HepG2 (cell line): ENCODE data around the gene IRS1. TPM values are rescaled to one million over a fixed set of nuclear protein-coding genes. Genes with fewer than 3 reads are reported as not detected.

Experiments
- ATAC-seq: fragments of 200-7000 bp; cut with Tn5 transposase; 3 replicates; pipeline ENCODE4 v1.9.1; 2020; ENCODE audit warnings: mild to moderate bottlenecking, moderate library complexity
- BruUV-seq: library from RNA; stranded (reverse); fragments of 400-500 nt; replicated peaks from 2 replicates; lab custom pipeline; 2021; lab: Mats Ljungman, UMichigan
- CTCF ChIA-PET: fragments of 300-600 bp; formaldehyde crosslinking; extraction: SDS; loops from one replicate; lab custom pipeline; 2021; ENCODE audit warnings: low total read pairs, inconsistent platforms, low intra/inter-chr PET ratio; lab: Yijun Ruan, JAX
- POLR2A ChIA-PET: fragments of 350-600 bp; sonication (Branson Sonifier 250); formaldehyde crosslinking; loops from one replicate; lab custom pipeline; 2020; ENCODE audit warnings: antibody characterized with exemption, inconsistent platforms; lab: Yijun Ruan, JAX
- DNase-seq: peaks from one replicate; pipeline ENCODE4 v3.0.0-alpha.2; 2015; ENCODE audit warnings: low spot score
- FAIRE-seq: peaks from 3 replicates; lab custom pipeline; 2011; peaks lifted over from hg19 to GRCh38; lab: Jason Lieb, UNC
- H2AFZ ChIP-seq: one replicate; pipeline ENCODE4 v1.6.1; 2011; ENCODE audit warnings: low read length, inconsistent platforms
- H3K27ac ChIP-seq: fragments of 300-600 bp; 3 replicates; pipeline ENCODE4 v1.8.0; 2011; ENCODE audit warnings: mixed run types, mild to moderate bottlenecking, mixed read lengths, low read length, inconsistent platforms; ENCODE audit not compliant: insufficient read depth; ENCODE audit errors: extremely low read length
- H3K27me3 ChIP-seq, 2 experiments: fragments of 200-600 bp in 1 of 2; 2 replicates in 1 of 2; 3 replicates in 1 of 2; pipeline versions ENCODE4 v1.6.0 to v1.8.0; 2011; ENCODE audit warnings: low read length in 2 of 2, mild to moderate bottlenecking in 2 of 2, moderate library complexity in 2 of 2, inconsistent platforms in 1 of 2; ENCODE audit not compliant: insufficient read depth in 2 of 2, control insufficient read depth in 1 of 2
- H3K36me3 ChIP-seq, 2 experiments: fragments of 200-600 bp in 1 of 2; replicated peaks in 1 of 2; 2 replicates in 1 of 2; 3 replicates in 1 of 2; pipeline versions ENCODE4 v1.5.1 to v1.8.0; 2011; ENCODE audit warnings: low read length in 2 of 2, inconsistent platforms in 1 of 2; ENCODE audit not compliant: insufficient read depth in 2 of 2, control insufficient read depth in 1 of 2
- H3K4me1 ChIP-seq: 2 replicates; pipeline ENCODE4 v1.5.1; 2012; ENCODE audit warnings: low read length, inconsistent platforms; ENCODE audit not compliant: insufficient read depth
- H3K4me2 ChIP-seq: 2 replicates; pipeline ENCODE4 v1.6.0; 2011; ENCODE audit warnings: low read depth, low read length, inconsistent platforms
- H3K4me3 ChIP-seq, 3 experiments: fragments of 200-600 bp in 1 of 3; sonication (generic), shearing (Covaris generic) in 1 of 3; replicated peaks in 1 of 3; 2 replicates each; pipeline ENCODE4 v1.5.1; 2011 to 2016; ENCODE audit warnings: low read length in 3 of 3, inconsistent platforms in 2 of 3, low read depth in 2 of 3, mild to moderate bottlenecking in 2 of 3, control low read depth in 1 of 3, mixed read lengths in 1 of 3; ENCODE audit not compliant: insufficient read depth in 1 of 3
- H3K79me2 ChIP-seq: one replicate; pipeline ENCODE4 v1.6.1; 2011; ENCODE audit warnings: low read length, inconsistent platforms; ENCODE audit not compliant: insufficient read depth
- H3K9ac ChIP-seq: 2 replicates; pipeline ENCODE4 v1.6.0; 2011; ENCODE audit warnings: mild to moderate bottlenecking, low read depth, low read length, inconsistent platforms; ENCODE audit not compliant: insufficient read depth
- H3K9me3 ChIP-seq: 2 replicates; pipeline ENCODE4 v1.5.1; 2012; ENCODE audit warnings: mild to moderate bottlenecking, low read length
- H4K20me1 ChIP-seq: 2 replicates; pipeline ENCODE4 v1.6.0; 2011; ENCODE audit warnings: inconsistent platforms, mild to moderate bottlenecking, low read length, moderate library complexity; ENCODE audit not compliant: insufficient read depth
- ETV5 ChIP-seq: IDR thresholded peaks from 2 replicates; pipeline ENCODE4 v1.6.1; 2018; ENCODE audit warnings: missing biosample characterization, missing genetic modification reagents, inconsistent platforms, borderline replicate concordance
- HDAC1 ChIP-seq: sonication (generic); formaldehyde crosslinking; IDR thresholded peaks from 2 replicates; pipeline ENCODE4 v1.5.1; 2020; ENCODE audit warnings: mild to moderate bottlenecking, missing genetic modification reagents
- HIC2 ChIP-seq: sonication (generic); formaldehyde crosslinking; IDR thresholded peaks from 2 replicates; pipeline ENCODE4 v1.9.0; 2022; ENCODE audit warnings: low read depth, missing genetic modification reagents
- HIVEP1 ChIP-seq: sonication (generic); formaldehyde crosslinking; IDR thresholded peaks from 2 replicates; pipeline ENCODE4 v1.4.0; 2020; ENCODE audit warnings: mild to moderate bottlenecking, missing genetic modification reagents
- KDM2A ChIP-seq: sonication (generic); formaldehyde crosslinking; IDR thresholded peaks from 2 replicates; pipeline ENCODE4 v1.4.0; 2020; ENCODE audit warnings: low read depth, missing genetic modification reagents, borderline replicate concordance
- KDM5B ChIP-seq: sonication (generic); formaldehyde crosslinking; IDR thresholded peaks from 2 replicates; pipeline ENCODE4 v1.4.0; 2020; ENCODE audit warnings: missing genetic modification reagents, mild to moderate bottlenecking, borderline replicate concordance
- MAFG ChIP-seq: sonication (generic); formaldehyde crosslinking; IDR thresholded peaks from 2 replicates; pipeline ENCODE4 v1.5.1; 2020; ENCODE audit warnings: mild to moderate bottlenecking, missing genetic modification reagents
- MLLT10 ChIP-seq: sonication (generic); formaldehyde crosslinking; IDR thresholded peaks from 2 replicates; pipeline ENCODE4 v1.4.0; 2020; ENCODE audit warnings: missing genetic modification reagents
- NCOA2 ChIP-seq: sonication (generic); formaldehyde crosslinking; IDR thresholded peaks from 2 replicates; pipeline ENCODE4 v1.8.0; 2022; ENCODE audit warnings: inconsistent platforms
- PRPF4 ChIP-seq: fragments of 200-400 bp; formaldehyde crosslinking; IDR thresholded peaks from 2 replicates; pipeline ENCODE4 v1.6.1; 2016; ENCODE audit warnings: low read length, low read depth; ENCODE audit not compliant: poor library complexity, severe bottlenecking
- RERE ChIP-seq: IDR thresholded peaks from 2 replicates; pipeline ENCODE4 v1.6.1; 2016; ENCODE audit warnings: low read depth, missing genetic modification reagents, missing compliant biosample characterization
- SCMH1 ChIP-seq: sonication (generic); formaldehyde crosslinking; IDR thresholded peaks from 2 replicates; pipeline ENCODE4 v1.9.0; 2021; ENCODE audit warnings: missing genetic modification reagents, mild to moderate bottlenecking, borderline replicate concordance
- SOX5 ChIP-seq: IDR thresholded peaks from 2 replicates; pipeline ENCODE4 v1.6.1; 2016; ENCODE audit warnings: borderline replicate concordance
- ZKSCAN5 ChIP-seq: sonication (generic); formaldehyde crosslinking; IDR thresholded peaks from 2 replicates; pipeline ENCODE4 v1.5.1; 2020; ENCODE audit warnings: mild to moderate bottlenecking, missing genetic modification reagents
- WGBS: methylation state at CpG from one replicate; pipeline ENCODE4 v1.1.6; 2017; ENCODE audit warnings: low lambda C conversion rate; 5-methylcytosine and 5-hydroxymethylcytosine counted together
- in situ Hi-C: cut with HindIII; loops from 2 replicates; pipeline ENCODE4 v1.10.0; 2017; ENCODE audit warnings: low pct_unique_long_range_greater_than_20kb; ENCODE audit not compliant: extremely low pct_ligation_motif_present
- intact Hi-C: fragments of 100-400 bp; cut with micrococcal nuclease; formaldehyde crosslinking; loops from one replicate; pipeline ENCODE4 v1.10.0; 2022; ENCODE audit not compliant: unreplicated experiment
- polyA plus RNA-seq, 8 experiments: library from polyadenylated mRNA; depleted of rRNA in 3 of 8; stranded (reverse) in 7 of 8; unstranded in 1 of 8; fragments of >200 nt; fragmentation: Illumina TruSeq in 4 of 8; extraction: Trizol in 4 of 8; gene quantifications; 2 replicates each; pipeline versions ENCODE4 v1.2.1 to v1.2.3, GENCODE V29; 2011 to 2016; ENCODE audit warnings: low read depth in 4 of 8, missing spikeins in 1 of 8, mixed read lengths in 1 of 8; ENCODE audit not compliant: insufficient read depth in 1 of 8
- total RNA-seq, 5 experiments: library from RNA; depleted of rRNA; stranded (reverse); fragments of >200 nt; fragmentation: Illumina TruSeq; extraction: Trizol; gene quantifications; 2 replicates each; pipeline ENCODE4 v1.2.3, GENCODE V29; 2016; ENCODE audit warnings: low read depth in 1 of 5
- TF ChIP-seq, protein P1 (sequence below): sonication (generic); formaldehyde crosslinking; IDR thresholded peaks from 2 replicates; pipeline ENCODE4 v1.5.0; 2020; ENCODE audit warnings: missing genetic modification reagents

IRS1 gene
- total and polyA plus RNA-seq, 2 of the 13 experiments (the other 11 are each of a cell fraction or from before 2014, with no cell fraction given), result 8.7 to 9.0 TPM

DNA sequence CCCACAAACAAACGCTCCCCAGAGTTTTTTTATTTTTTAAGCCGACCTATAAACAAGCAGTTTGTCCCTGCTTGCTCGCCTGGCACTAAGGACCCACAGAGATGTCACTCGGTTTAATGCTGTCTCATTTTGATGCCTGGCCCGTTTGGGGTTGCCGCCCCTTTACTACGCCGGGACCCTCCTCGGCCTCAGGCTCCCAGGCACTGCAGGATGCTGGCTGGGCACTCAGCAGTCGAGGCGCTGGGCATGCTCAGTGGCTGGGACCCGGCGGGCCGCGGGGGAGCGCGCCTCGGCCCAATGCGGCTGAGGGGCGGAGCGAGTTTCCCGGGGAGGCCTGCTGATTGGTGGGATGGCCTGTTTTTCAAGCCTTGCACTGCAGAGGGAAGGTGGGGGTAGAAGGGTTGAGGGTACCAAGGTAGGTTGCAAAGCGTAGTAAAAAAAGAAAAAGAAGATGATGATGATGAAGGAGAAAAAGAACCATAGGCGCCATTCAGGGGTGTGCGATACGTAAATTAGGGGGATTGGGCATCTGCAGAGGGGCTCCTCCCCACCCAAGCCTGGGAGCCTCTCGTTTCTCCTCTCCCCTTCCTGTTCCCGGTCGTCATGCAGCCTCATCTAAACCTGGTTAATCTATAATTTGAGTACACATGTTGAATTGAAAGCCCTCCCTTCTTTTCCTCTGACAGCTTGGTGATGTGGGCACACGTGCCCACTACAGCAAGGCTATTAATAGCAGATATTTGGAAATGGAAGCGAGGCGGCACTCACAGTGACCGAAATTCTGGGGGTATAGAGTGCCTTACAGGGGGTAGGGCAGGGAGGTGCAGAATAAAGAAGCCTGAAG is 1.5 kb upstream of the IRS1 start:
- FAIRE-seq, result peak; percentile 32
- ATAC-seq, result peak; percentile 75
- peak; percentile 86 for TF ChIP-seq KDM5B (CRISPR knock-in tag)
- TF ChIP-seq HIC2, result peak; percentile 55; the same call in 1 of the 2 replicates
- 0 out of 2 replicates have a peak, but pooled peaks have one; percentile 5 for TF ChIP-seq ETV5
- TF ChIP-seq SCMH1 (CRISPR knock-in tag), result no peak
- TF ChIP-seq MLLT10 (CRISPR knock-in tag), result no peak
- no peak for TF ChIP-seq RERE (CRISPR knock-in tag)
- no peak for TF ChIP-seq MAFG (CRISPR knock-in tag)
- no peak for TF ChIP-seq HDAC1 (CRISPR knock-in tag)
- no peak for TF ChIP-seq ZKSCAN5 (CRISPR knock-in tag)
- TF ChIP-seq PRPF4, result no peak
- TF ChIP-seq NCOA2 (CRISPR knock-in tag), result no peak
- TF ChIP-seq SOX5 (CRISPR knock-in tag), result 0 out of 2 replicates have a peak, but pooled peaks have one; percentile 9
- TF ChIP-seq, protein P1, sequence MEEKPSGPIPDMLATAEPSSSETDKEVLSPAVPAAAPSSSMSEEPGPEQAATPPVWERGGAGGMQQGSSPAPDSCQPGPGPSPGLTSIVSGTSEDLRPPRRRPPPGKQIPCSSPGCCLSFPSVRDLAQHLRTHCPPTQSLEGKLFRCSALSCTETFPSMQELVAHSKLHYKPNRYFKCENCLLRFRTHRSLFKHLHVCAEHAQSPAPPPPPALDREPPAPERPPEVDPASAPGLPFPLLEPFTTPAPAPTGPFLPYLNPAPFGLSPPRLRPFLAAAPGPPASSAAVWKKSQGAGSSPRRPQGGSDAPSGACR, result peak; percentile 18; the same call in 1 of the 2 replicates
- TF ChIP-seq KDM2A (CRISPR knock-in tag), result peak; percentile 63; the same call in 1 of the 2 replicates
- TF ChIP-seq HIVEP1 (CRISPR knock-in tag), result no peak; the same call in 1 of the 2 replicates

More for the DNA sequence above, 1.5 kb upstream of the IRS1 start:
- in situ Hi-C loops, result loop anchor here (5.0 to 10.0 kb wide), 4 partner anchors 304 to 1134 kb away; no protein-coding TSS in a partner anchor
- peak overlapping the region; percentile 49 to 72 (median 60) for H3K4me3 ChIP-seq
- H3K79me2 ChIP-seq, result peaks cover 20% of the 10 kb centered on the region
- H3K4me2 ChIP-seq, result peak overlapping the region; percentile 90
- no peaks in the 10 kb centered on the region for H4K20me1 ChIP-seq
- no peaks in the 10 kb centered on the region for H3K9me3 ChIP-seq
- BruUV-seq, result no TSS peak
- DNase-seq, result peak; percentile 79
- POLR2A ChIA-PET, result interaction anchor here (0.6 to 3.9 kb wide), 37 partner anchors 12 to 912 kb away, joined by 3 to 53 read pairs (median 5); partner anchors contain the start of gene RHBDD1
- H3K27me3 ChIP-seq, result no peaks in the 10 kb centered on the region
- H3K9ac ChIP-seq, result peak overlapping the region; percentile 81
- H3K27ac ChIP-seq, result peak overlapping the region; percentile 96
- intact Hi-C loops, result loop anchor here (1.0 to 10.0 kb wide), 16 partner anchors 40 to 778 kb away; no protein-coding TSS in a partner anchor
- 37% methylated on average over 33 of the region's 33 CpGs for WGBS
- peaks cover 65% of the 10 kb centered on the region for H3K4me1 ChIP-seq
- peak overlapping the region; percentile 32 for H2AFZ ChIP-seq
- H3K36me3 ChIP-seq, result no peaks in the 10 kb centered on the region; a peak in 2 of 5 replicates
- CTCF ChIA-PET, result interaction anchor here (1.2 to 2.7 kb wide), 2 partner anchors 184 to 286 kb away, joined by 3 to 9 read pairs; no protein-coding TSS in a partner anchor
